Measurements from ENCODE around the gene WDR74. TPM values are rescaled to one million over a fixed set of nuclear protein-coding genes. Genes with fewer than 3 reads are reported as not detected.
A peak's percentile ranks its signal among the peaks of the same experiment; 100 is the strongest.

The WDR74 gene
- total and polyA plus RNA-seq, 9 of the 15 experiments (the other 6 are each of a cell fraction or from before 2014, with no cell fraction given), result 32.7 to 210 (median 114) TPM

GRCh38 chr11:62850911-62851806 lies 11.8 kb upstream of the WDR74 start (continued):
- TF ChIP-seq FOXM1 (IDR thresholded peaks at IDR 0.05; ENCODE audit: low read depth) (no peak), FOXM1 (CRISPR knock-in tag; IDR thresholded peaks at IDR 0.05; ENCODE audit: low read depth) (0 out of 2 replicates have a peak, but pooled peaks have one; percentile 37), CBX2 (IDR thresholded peaks at IDR 0.05; ENCODE audit: insufficient read depth, low read length, poor library complexity, severe bottlenecking) (no peak), PPARD (CRISPR knock-in tag; IDR thresholded peaks at IDR 0.05) (no peak), CHAMP1 (IDR thresholded peaks at IDR 0.05) (no peak), CUX1 (CRISPR knock-in tag; IDR thresholded peaks at IDR 0.05) (no peak), SAFB2 (IDR thresholded peaks at IDR 0.05; ENCODE audit: borderline replicate concordance, low read depth, low read length, severe bottlenecking) (no peak), DMBX1 (CRISPR knock-in tag; IDR thresholded peaks at IDR 0.05; ENCODE audit: borderline replicate concordance) (no peak), ZNF311 (CRISPR knock-in tag; IDR thresholded peaks at IDR 0.05) (no peak), GTF3C2 (IDR thresholded peaks at IDR 0.05; ENCODE audit: borderline replicate concordance, extremely low read depth, insufficient read length) (no peak), HCFC1 (IDR thresholded peaks at IDR 0.05; ENCODE audit: low read depth, low read length) (no peak), ZNF133 (CRISPR knock-in tag; IDR thresholded peaks at IDR 0.05) (no peak)
- TF ChIP-seq, protein P1, sequence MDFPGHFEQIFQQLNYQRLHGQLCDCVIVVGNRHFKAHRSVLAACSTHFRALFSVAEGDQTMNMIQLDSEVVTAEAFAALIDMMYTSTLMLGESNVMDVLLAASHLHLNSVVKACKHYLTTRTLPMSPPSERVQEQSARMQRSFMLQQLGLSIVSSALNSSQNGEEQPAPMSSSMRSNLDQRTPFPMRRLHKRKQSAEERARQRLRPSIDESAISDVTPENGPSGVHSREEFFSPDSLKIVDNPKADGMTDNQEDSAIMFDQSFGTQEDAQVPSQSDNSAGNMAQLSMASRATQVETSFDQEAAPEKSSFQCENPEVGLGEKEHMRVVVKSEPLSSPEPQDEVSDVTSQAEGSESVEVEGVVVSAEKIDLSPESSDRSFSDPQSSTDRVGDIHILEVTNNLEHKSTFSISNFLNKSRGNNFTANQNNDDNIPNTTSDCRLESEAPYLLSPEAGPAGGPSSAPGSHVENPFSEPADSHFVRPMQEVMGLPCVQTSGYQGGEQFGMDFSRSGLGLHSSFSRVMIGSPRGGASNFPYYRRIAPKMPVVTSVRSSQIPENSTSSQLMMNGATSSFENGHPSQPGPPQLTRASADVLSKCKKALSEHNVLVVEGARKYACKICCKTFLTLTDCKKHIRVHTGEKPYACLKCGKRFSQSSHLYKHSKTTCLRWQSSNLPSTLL (IDR thresholded peaks at IDR 0.05), result no peak

All from K562 (cell line).